Testis (tissue), 2 donors: Measurements from ENCODE around the gene ANK2.

Experiments
- CTCF ChIP-seq, 3 experiments: fragments of 450-650 bp in 2 of 3; fragments of 200-600 bp in 1 of 3; sonication (generic) in 1 of 3; IDR thresholded peaks; one replicate each; pipeline ENCODE4 v1.5.1; 2016 to 2019; ENCODE audit warnings: antibody characterized with exemption in 3 of 3, mild to moderate bottlenecking in 2 of 3, moderate library complexity in 1 of 3
- POLR2A ChIP-seq: fragments of 450-650 bp; IDR thresholded peaks from one replicate; pipeline ENCODE4 v1.6.1; 2017; ENCODE audit warnings: antibody characterized with exemption, mild to moderate bottlenecking, moderate library complexity

- TF ChIP-seq CTCF (IDR thresholded peaks at IDR 0.05) (no peak), POLR2A (no peak)
Observed at GRCh38 chr4:113332701-113333100, 283.2 kb downstream of the ANK2 start.
